ENCODE results near the gene TMEM252.
A peak's percentile ranks its signal among the peaks of the same experiment; 100 is the strongest.

Gene TMEM252

DNA sequence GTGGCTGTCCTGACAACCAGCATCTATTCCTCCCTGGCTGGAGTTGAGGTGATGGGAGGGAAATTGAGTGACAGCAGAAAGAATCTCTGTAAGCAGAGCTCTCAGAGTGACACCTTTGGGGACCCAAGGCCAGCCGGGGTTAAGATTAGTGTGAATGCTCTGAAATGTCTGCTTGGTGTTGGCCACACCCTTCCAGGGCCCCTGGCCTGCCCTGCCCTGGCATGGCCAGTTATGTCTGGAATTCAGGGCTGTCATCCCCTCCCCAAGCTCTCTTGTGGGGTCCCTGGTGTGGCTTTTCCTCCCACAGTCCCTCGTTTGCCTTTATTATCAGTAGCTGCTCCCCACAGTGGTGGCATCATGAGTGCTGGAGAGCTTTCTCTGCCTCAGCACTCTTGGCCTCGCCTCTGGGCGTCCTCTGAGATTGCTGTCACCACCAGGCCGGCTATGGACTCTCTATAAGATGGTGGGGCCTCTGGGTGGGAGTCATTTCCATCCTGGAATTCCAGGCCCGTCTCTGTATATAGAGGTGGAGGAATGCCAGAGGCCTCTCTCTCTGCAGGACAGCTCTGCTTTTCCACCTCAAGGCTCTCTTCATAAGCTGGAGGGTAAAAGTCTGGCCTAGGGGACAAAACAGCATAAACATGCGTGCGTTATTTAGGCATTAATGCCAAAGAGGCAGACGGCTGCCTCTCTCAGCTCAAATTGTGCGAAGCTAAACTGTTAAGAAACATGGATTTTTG lies 3.6 kb downstream of the TMEM252 start:
- H3K4me1 Mint-ChIP-seq, result peaks cover 62% of the 10 kb centered on the region
- no peaks in the 10 kb centered on the region for H3K27me3 Mint-ChIP-seq (ENCODE audit: low read depth)
- peaks cover 4% of the 10 kb centered on the region for H3K36me3 Mint-ChIP-seq (ENCODE audit: low read depth)
- H3K9me3 Mint-ChIP-seq, result no peaks in the 10 kb centered on the region
- TF ChIP-seq, protein P1, sequence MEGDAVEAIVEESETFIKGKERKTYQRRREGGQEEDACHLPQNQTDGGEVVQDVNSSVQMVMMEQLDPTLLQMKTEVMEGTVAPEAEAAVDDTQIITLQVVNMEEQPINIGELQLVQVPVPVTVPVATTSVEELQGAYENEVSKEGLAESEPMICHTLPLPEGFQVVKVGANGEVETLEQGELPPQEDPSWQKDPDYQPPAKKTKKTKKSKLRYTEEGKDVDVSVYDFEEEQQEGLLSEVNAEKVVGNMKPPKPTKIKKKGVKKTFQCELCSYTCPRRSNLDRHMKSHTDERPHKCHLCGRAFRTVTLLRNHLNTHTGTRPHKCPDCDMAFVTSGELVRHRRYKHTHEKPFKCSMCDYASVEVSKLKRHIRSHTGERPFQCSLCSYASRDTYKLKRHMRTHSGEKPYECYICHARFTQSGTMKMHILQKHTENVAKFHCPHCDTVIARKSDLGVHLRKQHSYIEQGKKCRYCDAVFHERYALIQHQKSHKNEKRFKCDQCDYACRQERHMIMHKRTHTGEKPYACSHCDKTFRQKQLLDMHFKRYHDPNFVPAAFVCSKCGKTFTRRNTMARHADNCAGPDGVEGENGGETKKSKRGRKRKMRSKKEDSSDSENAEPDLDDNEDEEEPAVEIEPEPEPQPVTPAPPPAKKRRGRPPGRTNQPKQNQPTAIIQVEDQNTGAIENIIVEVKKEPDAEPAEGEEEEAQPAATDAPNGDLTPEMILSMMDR (IDR thresholded peaks at IDR 0.05; ENCODE audit: unreplicated experiment in 3 of 3), result no peak
- no peak overlapping the region for H3K27ac Mint-ChIP-seq
- H3K4me3 Mint-ChIP-seq, result no peak overlapping the region

GRCh38 chr9:68533678-68534077 lies 7.0 kb downstream of the TMEM252 start:
- Mint-ChIP-seq H3K27ac (peak overlapping the region; percentile 15 to 76 (median 64)), H3K4me3 (no peak overlapping the region), H3K27me3 (ENCODE audit: low read depth) (no peaks in the 10 kb centered on the region)

DNA sequence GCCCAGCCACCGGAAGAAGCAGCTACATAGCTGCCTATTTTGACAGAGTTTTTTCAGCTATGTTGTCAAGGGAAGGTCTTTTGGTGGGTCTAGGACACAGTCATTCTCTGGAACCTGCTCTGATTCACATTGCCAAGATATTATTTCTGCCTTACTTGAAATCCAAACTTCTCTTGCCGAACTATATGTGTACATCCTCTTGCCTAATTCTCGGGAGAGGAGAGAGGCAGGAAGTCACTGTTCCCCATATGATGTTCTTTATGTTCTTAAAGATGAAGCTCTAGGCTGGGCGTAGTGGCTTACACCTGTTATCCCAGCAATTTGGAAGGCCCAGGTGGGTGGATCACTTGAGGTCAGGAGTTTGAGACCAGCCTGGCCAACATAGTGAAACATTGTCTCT lies 8.6 kb downstream of the TMEM252 start:
- TF ChIP-seq, protein P1 (IDR thresholded peaks at IDR 0.05; ENCODE audit: unreplicated experiment in 3 of 3), result no peak

More at GRCh38 chr9:68533678-68534077, 7.0 kb downstream of the TMEM252 start:
- H3K4me1 Mint-ChIP-seq, result peaks cover 55% of the 10 kb centered on the region
- TF ChIP-seq, protein P1 (IDR thresholded peaks at IDR 0.05; ENCODE audit: unreplicated experiment in 3 of 3), result no peak
- H3K9me3 Mint-ChIP-seq, result no peaks in the 10 kb centered on the region
- H3K36me3 Mint-ChIP-seq (ENCODE audit: low read depth), result peaks cover 12% of the 10 kb centered on the region

DNA sequence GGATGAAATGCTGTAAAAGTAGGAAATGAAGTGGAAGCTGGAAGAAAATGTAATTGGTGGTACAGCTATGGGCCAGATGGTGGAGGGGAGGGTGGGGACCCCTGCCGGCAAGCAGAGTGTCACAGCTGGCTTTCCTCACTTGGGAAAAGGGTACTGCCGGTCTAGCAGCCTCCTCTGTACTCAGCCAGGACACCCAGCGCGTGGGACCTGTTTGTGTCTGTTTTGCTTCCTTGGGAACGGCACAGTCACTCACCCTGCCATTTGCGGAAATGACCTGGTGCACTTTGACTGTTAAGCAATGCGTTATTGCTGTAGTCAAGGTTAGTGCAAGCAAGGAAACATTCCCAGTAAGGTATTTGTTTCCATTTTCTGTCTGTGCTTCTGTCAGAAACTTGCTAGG lies 10.1 kb downstream of the TMEM252 start:
- TF ChIP-seq, protein P1 (IDR thresholded peaks at IDR 0.05; ENCODE audit: unreplicated experiment in 3 of 3), result peak in 1 of 3 experiments; percentile 37
- Mint-ChIP-seq H3K9me3 (no peaks in the 10 kb centered on the region), H3K27ac (peak overlapping the region in 1 of 3 experiments; percentile 33), H3K4me3 (no peak overlapping the region), H3K4me1 (peaks cover 38% of the 10 kb centered on the region), H3K36me3 (ENCODE audit: low read depth) (peaks cover 18% of the 10 kb centered on the region), H3K27me3 (ENCODE audit: low read depth) (no peaks in the 10 kb centered on the region)

More for the DNA sequence above, 8.6 kb downstream of the TMEM252 start:
- Mint-ChIP-seq H3K27ac (no peak overlapping the region), H3K4me3 (no peak overlapping the region), H3K36me3 (ENCODE audit: low read depth) (peaks cover 12% of the 10 kb centered on the region), H3K27me3 (ENCODE audit: low read depth) (no peaks in the 10 kb centered on the region), H3K4me1 (peaks cover 45% of the 10 kb centered on the region), H3K9me3 (no peaks in the 10 kb centered on the region)

DNA sequence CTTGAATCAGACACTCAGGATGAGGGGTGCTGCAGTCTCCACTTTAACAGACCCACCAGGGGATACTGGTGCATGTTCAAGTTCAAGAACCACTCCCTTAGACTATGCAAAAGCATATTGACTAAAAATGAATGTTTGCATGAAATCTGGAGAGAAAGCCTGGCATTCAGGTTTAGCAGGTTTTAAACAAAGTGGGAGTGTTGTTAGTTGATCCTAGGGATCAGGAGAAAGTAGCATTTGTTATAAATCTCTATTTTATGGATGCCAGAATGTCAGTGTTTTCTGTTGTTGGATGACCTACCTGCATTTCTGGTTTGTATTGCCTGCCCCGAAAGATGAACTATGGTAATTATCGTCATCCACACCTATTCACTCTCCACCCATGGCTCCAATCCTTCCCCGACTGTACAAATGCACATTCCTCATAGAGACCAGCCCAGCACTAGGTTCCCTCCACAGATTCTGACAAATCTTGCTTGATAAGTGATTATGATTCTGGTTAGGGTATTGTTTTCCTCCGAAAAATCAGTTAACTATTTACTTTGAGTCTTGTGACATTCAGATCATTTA lies 17.2 kb downstream of the TMEM252 start:
- Mint-ChIP-seq H3K4me3 (no peak overlapping the region), H3K4me1 (peaks cover 5% of the 10 kb centered on the region), H3K27me3 (ENCODE audit: low read depth) (no peaks in the 10 kb centered on the region), H3K27ac (no peak overlapping the region), H3K9me3 (peaks cover 3% of the 10 kb centered on the region), H3K36me3 (ENCODE audit: low read depth) (peaks cover 30% of the 10 kb centered on the region)
- TF ChIP-seq, protein P1 (IDR thresholded peaks at IDR 0.05; ENCODE audit: unreplicated experiment in 3 of 3), result no peak

Data from nephron (organoid).